DND-41 (cell line): ENCODE measurements around the gene SEMA6A.

Experiments used
- ATAC-seq: fragments of 200-7000 bp; cut with Tn5 transposase; 3 replicates; pipeline ENCODE4 v1.9.1; 2021; ENCODE audit warnings: low read depth; ENCODE audit not compliant: insufficient read depth
- DNase-seq: peaks from one replicate; pipeline ENCODE4 v3.0.0-alpha.2; 2020
- H2AFZ ChIP-seq: 2 replicates; pipeline ENCODE4 v1.6.0; 2012; ENCODE audit warnings: low read depth, low read length
- H3K27ac ChIP-seq: 2 replicates; pipeline ENCODE4 v1.5.1; 2012; ENCODE audit warnings: low read length, inconsistent platforms
- H3K27me3 ChIP-seq: fragments of 200-600 bp; sonication (generic); 2 replicates; pipeline ENCODE4 v1.6.0; 2012; ENCODE audit warnings: low read length, mild to moderate bottlenecking, inconsistent platforms; ENCODE audit not compliant: insufficient read depth, poor library complexity
- H3K36me3 ChIP-seq: 2 replicates; pipeline ENCODE4 v1.5.1; 2012; ENCODE audit warnings: low read length, inconsistent platforms; ENCODE audit not compliant: insufficient read depth
- H3K4me1 ChIP-seq: 2 replicates; pipeline ENCODE4 v1.5.1; 2012; ENCODE audit warnings: mild to moderate bottlenecking, low read length; ENCODE audit not compliant: insufficient read depth
- H3K4me2 ChIP-seq: 2 replicates; pipeline ENCODE4 v1.6.0; 2012; ENCODE audit warnings: mild to moderate bottlenecking, moderate library complexity, low read length, inconsistent platforms; ENCODE audit not compliant: insufficient read depth
- H3K4me3 ChIP-seq, 2 experiments: fragments of 200-600 bp in 1 of 2; shearing (Covaris generic) in 1 of 2; 2 replicates each; pipeline ENCODE4 v1.5.1; 2012 to 2016; ENCODE audit warnings: inconsistent platforms in 2 of 2, low read length in 2 of 2, mild to moderate bottlenecking in 2 of 2, low read depth in 1 of 2, moderate library complexity in 1 of 2
- H3K79me2 ChIP-seq: 2 replicates; pipeline ENCODE4 v1.6.0; 2012; ENCODE audit warnings: low read length, inconsistent platforms; ENCODE audit not compliant: insufficient read depth
- H3K9ac ChIP-seq: 2 replicates; pipeline ENCODE4 v1.6.0; 2012; ENCODE audit warnings: low read depth, mild to moderate bottlenecking, inconsistent platforms, low read length, moderate library complexity
- H3K9me3 ChIP-seq: 2 replicates; pipeline ENCODE4 v1.5.1; 2012; ENCODE audit warnings: low read length, moderate library complexity, mild to moderate bottlenecking, inconsistent platforms; ENCODE audit not compliant: insufficient read depth, severe bottlenecking
- H4K20me1 ChIP-seq: 2 replicates; pipeline ENCODE4 v1.6.0; 2012; ENCODE audit warnings: low read length; ENCODE audit not compliant: insufficient read depth
- EZH2 ChIP-seq: IDR thresholded peaks from 3 replicates; pipeline ENCODE4 v1.6.1; 2012; ENCODE audit warnings: borderline replicate concordance, low read depth, mild to moderate bottlenecking, moderate library complexity, low read length, inconsistent platforms; ENCODE audit not compliant: severe bottlenecking
- TF ChIP-seq, protein P1 (sequence below): IDR thresholded peaks from 2 replicates; pipeline ENCODE4 v1.5.1; 2012; ENCODE audit warnings: borderline replicate concordance, low read length, moderate library complexity, mild to moderate bottlenecking; ENCODE audit not compliant: poor library complexity, severe bottlenecking; ENCODE audit errors: extremely low read depth

Gene SEMA6A

DNA sequence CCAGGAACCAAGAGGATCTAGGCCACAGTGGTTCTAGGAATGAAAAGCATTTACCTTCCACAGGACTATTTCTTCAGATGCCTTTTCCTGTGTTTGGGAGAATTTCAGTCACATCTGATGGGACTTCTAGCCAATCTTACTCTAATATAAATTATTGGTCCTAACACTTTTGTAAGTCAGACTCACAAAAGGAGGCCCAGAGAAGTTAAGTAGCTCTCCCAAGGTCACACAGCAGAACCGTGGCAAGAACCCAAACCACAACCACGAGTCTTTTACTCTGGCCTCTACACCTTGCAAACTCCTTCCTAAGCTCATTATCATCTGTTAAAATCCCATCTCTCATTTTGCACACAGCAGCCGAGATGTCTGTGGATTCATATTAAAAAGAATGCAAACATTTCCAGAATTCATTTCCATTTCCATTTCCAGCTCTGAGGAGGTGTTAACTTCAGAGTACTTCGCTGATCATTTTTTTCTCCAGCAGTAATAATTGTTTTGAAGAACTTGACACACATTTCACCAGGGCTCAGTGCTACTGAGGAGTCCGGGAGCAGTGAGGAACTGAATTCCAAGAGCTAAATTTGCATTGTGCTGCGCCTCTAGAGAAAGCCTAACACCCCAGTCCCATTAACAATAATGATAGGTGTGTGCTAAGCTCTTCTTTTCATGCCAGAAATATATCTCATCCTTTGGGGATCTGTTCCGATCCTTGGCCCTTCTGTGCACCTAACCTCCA, 168.1 kb downstream of the SEMA6A start:
- Histone ChIP-seq H3K9ac (no peak overlapping the region), H3K4me2 (no peak overlapping the region), H3K27me3 (no peaks in the 10 kb centered on the region), H2AFZ (no peak overlapping the region), H3K79me2 (no peaks in the 10 kb centered on the region), H3K27ac (no peak overlapping the region), H3K36me3 (no peaks in the 10 kb centered on the region), H3K4me1 (no peaks in the 10 kb centered on the region), H3K9me3 (no peaks in the 10 kb centered on the region), H4K20me1 (no peaks in the 10 kb centered on the region), H3K4me3 (no peak overlapping the region)
- TF ChIP-seq EZH2 = no peak
- TF ChIP-seq, protein P1, sequence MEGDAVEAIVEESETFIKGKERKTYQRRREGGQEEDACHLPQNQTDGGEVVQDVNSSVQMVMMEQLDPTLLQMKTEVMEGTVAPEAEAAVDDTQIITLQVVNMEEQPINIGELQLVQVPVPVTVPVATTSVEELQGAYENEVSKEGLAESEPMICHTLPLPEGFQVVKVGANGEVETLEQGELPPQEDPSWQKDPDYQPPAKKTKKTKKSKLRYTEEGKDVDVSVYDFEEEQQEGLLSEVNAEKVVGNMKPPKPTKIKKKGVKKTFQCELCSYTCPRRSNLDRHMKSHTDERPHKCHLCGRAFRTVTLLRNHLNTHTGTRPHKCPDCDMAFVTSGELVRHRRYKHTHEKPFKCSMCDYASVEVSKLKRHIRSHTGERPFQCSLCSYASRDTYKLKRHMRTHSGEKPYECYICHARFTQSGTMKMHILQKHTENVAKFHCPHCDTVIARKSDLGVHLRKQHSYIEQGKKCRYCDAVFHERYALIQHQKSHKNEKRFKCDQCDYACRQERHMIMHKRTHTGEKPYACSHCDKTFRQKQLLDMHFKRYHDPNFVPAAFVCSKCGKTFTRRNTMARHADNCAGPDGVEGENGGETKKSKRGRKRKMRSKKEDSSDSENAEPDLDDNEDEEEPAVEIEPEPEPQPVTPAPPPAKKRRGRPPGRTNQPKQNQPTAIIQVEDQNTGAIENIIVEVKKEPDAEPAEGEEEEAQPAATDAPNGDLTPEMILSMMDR = no peak
- DNase-seq (no peak), ATAC-seq (no peak)

DNA sequence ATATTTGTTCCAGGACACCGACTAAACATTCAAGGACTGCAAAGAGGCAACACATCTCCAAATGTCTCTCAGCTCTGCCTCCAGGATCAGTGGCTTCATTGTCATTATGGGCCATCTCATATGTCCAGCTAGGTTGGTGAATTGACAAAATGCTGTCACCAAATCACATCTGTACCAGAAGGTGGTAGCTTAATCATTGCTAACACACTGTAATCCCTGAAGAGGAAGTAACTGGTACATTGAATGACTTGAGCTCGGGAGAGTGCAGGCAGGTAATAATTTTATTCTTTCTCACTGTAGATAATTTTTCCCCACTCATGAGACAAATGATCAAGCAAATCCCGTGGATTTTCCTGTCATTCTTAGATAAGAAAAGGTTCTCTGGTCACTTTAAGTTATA, 169.8 kb downstream of the SEMA6A start:
- TF ChIP-seq EZH2 = no peak
- TF ChIP-seq, protein P1 = no peak
- no peak for ATAC-seq
- DNase-seq = no peak

DNA sequence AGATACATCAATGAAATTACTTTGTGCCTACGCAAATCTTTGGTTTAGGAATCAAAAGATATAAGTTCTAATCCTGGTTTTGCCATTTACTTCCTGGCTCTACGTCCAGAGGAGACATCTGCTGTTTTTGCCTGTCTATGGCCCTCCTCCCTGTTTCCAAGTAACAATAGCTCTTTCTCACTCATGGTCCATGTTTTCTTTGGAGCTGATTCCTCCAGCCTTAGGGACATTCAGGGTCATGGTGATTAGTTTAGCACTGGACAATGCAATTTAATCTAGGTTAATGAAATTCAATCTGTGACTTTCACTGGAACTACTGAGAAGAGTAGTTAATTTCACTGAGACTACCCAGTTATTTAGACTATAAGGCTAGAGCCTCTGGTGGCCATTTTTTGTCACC, 170.6 kb downstream of the SEMA6A start:
- Histone ChIP-seq H3K79me2 (no peaks in the 10 kb centered on the region), H4K20me1 (no peaks in the 10 kb centered on the region), H3K36me3 (no peaks in the 10 kb centered on the region), H3K9ac (no peak overlapping the region), H3K27ac (no peak overlapping the region), H2AFZ (no peak overlapping the region), H3K4me3 (no peak overlapping the region), H3K4me2 (no peak overlapping the region), H3K4me1 (no peaks in the 10 kb centered on the region), H3K27me3 (no peaks in the 10 kb centered on the region), H3K9me3 (no peaks in the 10 kb centered on the region)
- no peak for TF ChIP-seq EZH2
- TF ChIP-seq, protein P1 = no peak
- ATAC-seq = no peak
- DNase-seq = no peak

More for the DNA sequence above, 169.8 kb downstream of the SEMA6A start:
- no peaks in the 10 kb centered on the region for H3K9me3 ChIP-seq
- no peaks in the 10 kb centered on the region for H3K4me1 ChIP-seq
- no peaks in the 10 kb centered on the region for H4K20me1 ChIP-seq
- no peak overlapping the region for H3K9ac ChIP-seq
- H2AFZ ChIP-seq = no peak overlapping the region
- H3K4me2 ChIP-seq = no peak overlapping the region
- H3K27ac ChIP-seq = no peak overlapping the region
- H3K79me2 ChIP-seq = no peaks in the 10 kb centered on the region
- H3K27me3 ChIP-seq = no peaks in the 10 kb centered on the region
- no peaks in the 10 kb centered on the region for H3K36me3 ChIP-seq
- H3K4me3 ChIP-seq = no peak overlapping the region
